WTC11 (cell line): ENCODE measurements around the gene IP6K2. TPM values are rescaled to one million over a fixed set of nuclear protein-coding genes. Genes with fewer than 3 reads are reported as not detected.

Experiments used
- ATAC-seq: fragments of 200-7000 bp; cut with Tn5 transposase; 2 replicates; pipeline ENCODE4 v1.10.0; 2021; ENCODE audit warnings: mild to moderate bottlenecking, moderate library complexity
- CTCF ChIA-PET: fragments of 300-600 bp; sonication (Branson Sonifier 250); formaldehyde crosslinking; loops from one replicate; lab custom pipeline; 2021; ENCODE audit warnings: antibody characterized with exemption; lab: Charles Lee
- POLR2A ChIA-PET: fragments of 350-600 bp; sonication (Branson Sonifier 250); formaldehyde crosslinking; loops from one replicate; lab custom pipeline; 2021; ENCODE audit warnings: antibody characterized with exemption; lab: Charles Lee
- DNase-seq: peaks from one replicate; pipeline ENCODE4 v3.0.0; 2021; ENCODE audit warnings: low spot score
- H3K27ac Mint-ChIP-seq: 2 replicates; pipeline ENCODE4 v1.8.0; 2021; ENCODE audit warnings: mixed read lengths
- H3K27me3 Mint-ChIP-seq: 2 replicates; pipeline ENCODE4 v1.8.0; 2021; ENCODE audit warnings: low read depth, mild to moderate bottlenecking, moderate library complexity, mixed read lengths
- H3K36me3 Mint-ChIP-seq: 2 replicates; pipeline ENCODE4 v1.8.0; 2021; ENCODE audit warnings: mixed read lengths
- H3K4me1 Mint-ChIP-seq: 2 replicates; pipeline ENCODE4 v1.8.0; 2022; ENCODE audit warnings: mixed read lengths
- H3K4me3 Mint-ChIP-seq: 2 replicates; pipeline ENCODE4 v1.8.0; 2021; ENCODE audit warnings: mild to moderate bottlenecking, moderate library complexity, mixed read lengths
- H3K9me3 Mint-ChIP-seq: 2 replicates; pipeline ENCODE4 v1.8.0; 2021; ENCODE audit warnings: mixed read lengths
- ATF2 ChIP-seq: sonication (generic); formaldehyde crosslinking; IDR thresholded peaks from 2 replicates; pipeline ENCODE4 v1.8.1; 2022; ENCODE audit warnings: low read depth, missing genetic modification reagents, borderline replicate concordance
- ETV6 ChIP-seq: sonication (generic); formaldehyde crosslinking; IDR thresholded peaks from 2 replicates; pipeline ENCODE4 v1.8.1; 2022; ENCODE audit warnings: mild to moderate bottlenecking, missing genetic modification reagents
- GTF2I ChIP-seq: fragments of 250-450 bp; sonication (Bioruptor Pico); conservative IDR thresholded peaks from 2 replicates; pipeline ENCODE4 v1.4.0; 2021; ENCODE audit warnings: mild to moderate bottlenecking
- HMGA2 ChIP-seq: fragments of 250-450 bp; sonication (Bioruptor Pico); IDR thresholded peaks from 2 replicates; pipeline ENCODE4 v1.4.0; 2021; ENCODE audit warnings: mild to moderate bottlenecking, moderate library complexity
- IRF1 ChIP-seq: sonication (generic); formaldehyde crosslinking; IDR thresholded peaks from 2 replicates; pipeline ENCODE4 v1.8.0; 2023; ENCODE audit warnings: missing genetic modification reagents
- PRDM15 ChIP-seq: sonication (generic); formaldehyde crosslinking; IDR thresholded peaks from 2 replicates; pipeline ENCODE4 v1.8.0; 2022; ENCODE audit warnings: missing genetic modification reagents
- PREB ChIP-seq: sonication (generic); formaldehyde crosslinking; IDR thresholded peaks from 2 replicates; pipeline ENCODE4 v1.8.1; 2022; ENCODE audit warnings: mild to moderate bottlenecking, missing genetic modification reagents, moderate library complexity, borderline replicate concordance
- PRRX2 ChIP-seq: fragments of 250-450 bp; sonication (Bioruptor Pico); IDR thresholded peaks from 2 replicates; pipeline ENCODE4 v1.8.0; 2021; ENCODE audit warnings: mild to moderate bottlenecking
- SP1 ChIP-seq: sonication (generic); formaldehyde crosslinking; conservative IDR thresholded peaks from 2 replicates; pipeline ENCODE4 v1.8.1; 2022; ENCODE audit warnings: missing genetic modification reagents
- ZBTB43 ChIP-seq: sonication (generic); formaldehyde crosslinking; IDR thresholded peaks from 2 replicates; pipeline ENCODE4 v1.8.1; 2023; ENCODE audit warnings: mild to moderate bottlenecking, missing genetic modification reagents
- ZMAT4 ChIP-seq: fragments of 250-450 bp; sonication (Bioruptor Pico); IDR thresholded peaks from 2 replicates; pipeline ENCODE4 v1.9.0; 2021; ENCODE audit warnings: mild to moderate bottlenecking
- ZNF219 ChIP-seq: sonication (generic); formaldehyde crosslinking; IDR thresholded peaks from 2 replicates; pipeline ENCODE4 v1.8.0; 2023; ENCODE audit warnings: missing genetic modification reagents, mild to moderate bottlenecking, borderline replicate concordance
- ZNF423 ChIP-seq: fragments of 250-450 bp; sonication (Bioruptor Pico); IDR thresholded peaks from 2 replicates; pipeline ENCODE4 v2.1.2; 2022; ENCODE audit warnings: mild to moderate bottlenecking, moderate library complexity
- total RNA-seq: library from RNA; stranded (reverse); gene quantifications from 3 replicates; pipeline ENCODE4 v1.2.3, GENCODE V29; 2021
- TF ChIP-seq, protein P1 (sequence below): sonication (generic); formaldehyde crosslinking; IDR thresholded peaks from 2 replicates; pipeline ENCODE4 v1.8.0; 2022; ENCODE audit warnings: mild to moderate bottlenecking, missing genetic modification reagents
- TF ChIP-seq, protein P2 (sequence below): fragments of 200-600 bp; IDR thresholded peaks from 2 replicates; pipeline ENCODE4 v1.8.0; 2022; ENCODE audit warnings: antibody characterized with exemption
- TF ChIP-seq, protein P3 (sequence below): fragments of 250-450 bp; sonication (Bioruptor Pico); IDR thresholded peaks from 2 replicates; pipeline ENCODE4 v2.1.2; 2022; ENCODE audit warnings: mild to moderate bottlenecking, moderate library complexity
- TF ChIP-seq, protein P4 (sequence below): sonication (generic); formaldehyde crosslinking; IDR thresholded peaks from 2 replicates; pipeline ENCODE4 v1.8.1; 2022; ENCODE audit warnings: low read depth, mild to moderate bottlenecking, moderate library complexity, missing genetic modification reagents, borderline replicate concordance

The IP6K2 gene
- total RNA-seq, 1 experiment from 2014 or later: 123 TPM

DNA sequence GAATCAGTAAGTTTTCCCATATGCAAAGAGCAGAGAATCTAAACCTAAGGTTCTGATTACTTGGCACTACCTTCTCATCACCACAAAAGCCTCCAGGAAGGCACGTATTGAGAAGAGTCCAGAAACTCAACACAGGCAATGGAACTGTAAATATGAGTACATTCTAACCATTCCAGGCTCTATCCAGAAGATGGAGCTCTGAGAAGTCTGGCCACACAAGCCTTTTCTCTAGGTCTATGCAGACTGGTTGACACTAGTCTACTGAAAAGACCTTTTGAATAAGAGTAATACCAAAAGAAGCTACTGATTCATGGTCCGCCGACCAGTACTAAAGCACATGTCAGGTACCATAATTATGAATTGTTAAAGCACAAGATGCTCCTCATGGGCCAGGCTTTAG, 19.1 kb downstream of the IP6K2 start (continued):
- TF ChIP-seq, protein P1, sequence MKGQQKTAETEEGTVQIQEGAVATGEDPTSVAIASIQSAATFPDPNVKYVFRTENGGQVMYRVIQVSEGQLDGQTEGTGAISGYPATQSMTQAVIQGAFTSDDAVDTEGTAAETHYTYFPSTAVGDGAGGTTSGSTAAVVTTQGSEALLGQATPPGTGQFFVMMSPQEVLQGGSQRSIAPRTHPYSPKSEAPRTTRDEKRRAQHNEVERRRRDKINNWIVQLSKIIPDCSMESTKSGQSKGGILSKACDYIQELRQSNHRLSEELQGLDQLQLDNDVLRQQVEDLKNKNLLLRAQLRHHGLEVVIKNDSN (CRISPR knock-in tag): no peak
- TF ChIP-seq, all 79 proteins: peak for 0

DNA sequence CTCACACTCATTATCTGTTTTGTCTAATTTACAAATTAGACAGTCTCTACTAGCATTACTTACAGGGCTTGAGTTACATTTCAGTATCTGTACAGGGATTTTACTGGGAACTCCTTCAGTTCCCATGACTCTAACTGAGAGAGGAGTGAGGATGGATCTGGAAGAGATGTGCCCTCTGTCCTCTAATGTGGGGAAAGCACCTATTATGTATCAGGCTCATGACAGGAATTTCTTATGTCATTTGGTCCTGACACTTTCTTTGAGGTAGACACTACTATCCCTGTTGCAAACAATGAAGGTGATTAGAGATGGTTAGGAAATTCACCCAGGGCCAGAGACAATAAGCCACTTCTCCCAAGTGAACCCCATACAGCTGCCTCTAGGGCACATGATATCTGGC, 20.4 kb downstream of the IP6K2 start:
- CTCF ChIA-PET: interaction anchor here (0.6 to 3.5 kb wide), 6 partner anchors 10 to 325 kb away, joined by 3 to 26 read pairs (median 3); partner anchors contain the start of genes NCKIPSD, NDUFAF3 and SLC26A6
- Mint-ChIP-seq H3K4me1 (peaks cover 33% of the 10 kb centered on the region), H3K4me3 (no peak overlapping the region), H3K36me3 (peaks cover 53% of the 10 kb centered on the region), H3K9me3 (no peaks in the 10 kb centered on the region), H3K27me3 (no peaks in the 10 kb centered on the region), H3K27ac (peak overlapping the region; percentile 78)
- POLR2A ChIA-PET: interaction anchor here (1.6 to 3.4 kb wide), 2 partner anchors 11 to 20 kb away, joined by 6 to 10 read pairs; partner anchors contain the start of genes IP6K2 and NCKIPSD
- no peak for TF ChIP-seq ZNF219
- TF ChIP-seq ZBTB43 (CRISPR knock-in tag): no peak
- no peak for TF ChIP-seq PREB (CRISPR knock-in tag)
- TF ChIP-seq HMGA2: no peak
- no peak for TF ChIP-seq GTF2I (CRISPR knock-in tag)
- TF ChIP-seq, protein P2, sequence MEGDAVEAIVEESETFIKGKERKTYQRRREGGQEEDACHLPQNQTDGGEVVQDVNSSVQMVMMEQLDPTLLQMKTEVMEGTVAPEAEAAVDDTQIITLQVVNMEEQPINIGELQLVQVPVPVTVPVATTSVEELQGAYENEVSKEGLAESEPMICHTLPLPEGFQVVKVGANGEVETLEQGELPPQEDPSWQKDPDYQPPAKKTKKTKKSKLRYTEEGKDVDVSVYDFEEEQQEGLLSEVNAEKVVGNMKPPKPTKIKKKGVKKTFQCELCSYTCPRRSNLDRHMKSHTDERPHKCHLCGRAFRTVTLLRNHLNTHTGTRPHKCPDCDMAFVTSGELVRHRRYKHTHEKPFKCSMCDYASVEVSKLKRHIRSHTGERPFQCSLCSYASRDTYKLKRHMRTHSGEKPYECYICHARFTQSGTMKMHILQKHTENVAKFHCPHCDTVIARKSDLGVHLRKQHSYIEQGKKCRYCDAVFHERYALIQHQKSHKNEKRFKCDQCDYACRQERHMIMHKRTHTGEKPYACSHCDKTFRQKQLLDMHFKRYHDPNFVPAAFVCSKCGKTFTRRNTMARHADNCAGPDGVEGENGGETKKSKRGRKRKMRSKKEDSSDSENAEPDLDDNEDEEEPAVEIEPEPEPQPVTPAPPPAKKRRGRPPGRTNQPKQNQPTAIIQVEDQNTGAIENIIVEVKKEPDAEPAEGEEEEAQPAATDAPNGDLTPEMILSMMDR: no peak
- no peak for TF ChIP-seq PRRX2 (CRISPR knock-in tag)
- no peak for TF ChIP-seq ZMAT4 (CRISPR knock-in tag)
- TF ChIP-seq ETV6 (CRISPR knock-in tag): no peak
- no peak for TF ChIP-seq ATF2 (CRISPR knock-in tag)
- TF ChIP-seq, protein P3, sequence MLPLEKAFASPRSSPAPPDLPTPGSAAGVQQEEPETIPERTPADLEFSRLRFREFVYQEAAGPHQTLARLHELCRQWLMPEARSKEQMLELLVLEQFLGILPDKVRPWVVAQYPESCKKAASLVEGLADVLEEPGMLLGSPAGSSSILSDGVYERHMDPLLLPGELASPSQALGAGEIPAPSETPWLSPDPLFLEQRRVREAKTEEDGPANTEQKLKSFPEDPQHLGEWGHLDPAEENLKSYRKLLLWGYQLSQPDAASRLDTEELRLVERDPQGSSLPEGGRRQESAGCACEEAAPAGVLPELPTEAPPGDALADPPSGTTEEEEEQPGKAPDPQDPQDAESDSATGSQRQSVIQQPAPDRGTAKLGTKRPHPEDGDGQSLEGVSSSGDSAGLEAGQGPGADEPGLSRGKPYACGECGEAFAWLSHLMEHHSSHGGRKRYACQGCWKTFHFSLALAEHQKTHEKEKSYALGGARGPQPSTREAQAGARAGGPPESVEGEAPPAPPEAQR (CRISPR knock-in tag): no peak
- TF ChIP-seq ZNF423 (CRISPR knock-in tag): no peak
- TF ChIP-seq SP1 (CRISPR knock-in tag): no peak
- no peak for DNase-seq
- ATAC-seq: no peak

DNA sequence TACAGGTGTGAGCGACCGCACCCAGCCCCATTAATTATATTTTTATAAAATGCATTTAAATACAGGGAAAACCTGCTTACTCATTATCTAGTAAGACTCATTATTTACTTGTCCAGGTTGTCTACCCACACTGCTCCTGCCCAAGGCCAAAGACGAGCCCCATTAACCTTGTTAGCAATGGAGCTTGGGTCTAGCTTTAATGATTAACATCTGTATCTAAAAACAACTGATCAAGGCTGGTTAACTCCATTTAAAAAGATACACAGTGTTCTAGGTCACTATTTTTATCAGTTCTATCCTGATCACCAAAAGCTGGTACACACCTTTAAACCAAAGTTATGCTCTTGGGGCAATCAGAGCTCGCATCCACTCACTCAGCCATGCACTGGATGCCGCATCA, 20.9 kb downstream of the IP6K2 start:
- Mint-ChIP-seq H3K9me3 (no peaks in the 10 kb centered on the region), H3K4me1 (peaks cover 33% of the 10 kb centered on the region), H3K27ac (peak overlapping the region; percentile 78), H3K4me3 (no peak overlapping the region), H3K36me3 (peaks cover 56% of the 10 kb centered on the region), H3K27me3 (no peaks in the 10 kb centered on the region)
- no peak for ATAC-seq
- ChIA-PET CTCF (interaction anchor here (0.6 to 3.5 kb wide), 9 partner anchors 10 to 475 kb away, joined by 3 to 26 read pairs (median 5); partner anchors contain the start of genes IP6K2, KLHDC8B, NCKIPSD and NDUFAF3), POLR2A (interaction anchor here (1.6 to 3.4 kb wide), 2 partner anchors 10 to 21 kb away, joined by 6 to 10 read pairs; partner anchors contain the start of genes IP6K2 and NCKIPSD)
- no peak for DNase-seq
- TF ChIP-seq ZNF219: no peak
- TF ChIP-seq IRF1 (CRISPR knock-in tag): no peak
- no peak for TF ChIP-seq PRDM15 (CRISPR knock-in tag)
- TF ChIP-seq, protein P4, sequence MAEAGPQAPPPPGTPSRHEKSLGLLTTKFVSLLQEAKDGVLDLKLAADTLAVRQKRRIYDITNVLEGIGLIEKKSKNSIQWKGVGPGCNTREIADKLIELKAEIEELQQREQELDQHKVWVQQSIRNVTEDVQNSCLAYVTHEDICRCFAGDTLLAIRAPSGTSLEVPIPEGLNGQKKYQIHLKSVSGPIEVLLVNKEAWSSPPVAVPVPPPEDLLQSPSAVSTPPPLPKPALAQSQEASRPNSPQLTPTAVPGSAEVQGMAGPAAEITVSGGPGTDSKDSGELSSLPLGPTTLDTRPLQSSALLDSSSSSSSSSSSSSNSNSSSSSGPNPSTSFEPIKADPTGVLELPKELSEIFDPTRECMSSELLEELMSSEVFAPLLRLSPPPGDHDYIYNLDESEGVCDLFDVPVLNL (CRISPR knock-in tag): no peak
- TF ChIP-seq GTF2I (CRISPR knock-in tag): no peak
